ENCODE data around the gene GPX7.
"Not testable (repeated sequence)": the region's sequence is repeated elsewhere in the genome, so short reads cannot be mapped to it uniquely, and the experiment has no call there.

GPX7 gene

GRCh38 chr1:52601991-52602855 lies at the start of gene GPX7:
TSS of gene GPX7 (plus strand) at chr1:52602371. CDS start at chr1:52602410, 39 bp downstream.
- DNase-seq (ENCODE audit: low spot score) = no peak

GRCh38 chr1:52552505-52553361 lies 49.4 kb upstream of the GPX7 start, which contains the start of gene TUT4:
TSS of gene TUT4 (minus strand) at chr1:52553092. CDS start at chr1:52526280, 26,812 bp downstream.
- DNase-seq (ENCODE audit: low spot score) = no peak

- DNase-seq (ENCODE audit: low spot score) = no peak
Measured at GRCh38 chr1:52553362-52554266, 48.6 kb upstream of the GPX7 start.

- no peak for DNase-seq (ENCODE audit: low spot score)
Measured at GRCh38 chr1:52554267-52554640, 47.9 kb upstream of the GPX7 start.

- no peak for DNase-seq (ENCODE audit: low spot score)
Measured at GRCh38 chr1:52554756-52555155, 47.4 kb upstream of the GPX7 start.

- DNase-seq (ENCODE audit: low spot score) = no peak
Measured at GRCh38 chr1:52556641-52557360, 45.4 kb upstream of the GPX7 start.

DNA sequence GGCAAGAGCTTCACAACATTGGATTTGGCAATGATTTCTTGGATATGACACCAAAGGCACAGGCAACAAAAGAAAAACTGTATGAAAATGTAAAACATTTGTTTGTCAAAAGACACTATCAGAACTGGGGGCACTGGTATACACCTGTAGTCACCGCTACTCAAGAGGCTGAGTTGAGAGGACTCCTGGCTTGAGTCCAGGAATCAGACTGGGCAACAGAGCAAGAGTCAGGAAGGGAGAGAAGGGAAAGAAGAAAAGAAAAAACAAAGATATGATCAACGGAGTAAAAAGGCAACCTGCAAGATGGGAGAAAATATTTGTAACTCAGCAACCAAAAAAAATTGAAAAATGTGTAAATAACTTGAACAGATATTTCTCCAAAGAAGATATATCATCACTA lies 43.2 kb upstream of the GPX7 start:
- DNase-seq (ENCODE audit: low spot score) = no peak

DNA sequence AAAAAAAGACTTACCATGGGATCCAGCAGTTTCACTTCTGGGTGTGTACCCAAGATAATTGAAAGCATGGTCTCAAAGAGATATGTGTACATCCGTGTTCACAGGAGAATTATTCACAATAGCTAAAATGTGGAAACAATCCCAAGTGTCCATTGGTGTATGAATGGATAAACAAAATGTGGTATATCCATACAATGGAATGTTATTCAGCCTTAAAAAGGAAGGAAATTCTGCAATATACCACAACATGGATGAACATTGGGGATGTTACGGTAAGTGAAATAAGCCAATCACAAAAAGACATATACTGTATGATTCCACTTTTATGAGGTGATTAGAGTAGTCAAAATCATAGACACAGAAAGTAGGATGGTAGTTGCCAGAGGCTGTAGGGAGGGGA lies 42.3 kb upstream of the GPX7 start:
- DNase-seq (ENCODE audit: low spot score) = no peak

DNA sequence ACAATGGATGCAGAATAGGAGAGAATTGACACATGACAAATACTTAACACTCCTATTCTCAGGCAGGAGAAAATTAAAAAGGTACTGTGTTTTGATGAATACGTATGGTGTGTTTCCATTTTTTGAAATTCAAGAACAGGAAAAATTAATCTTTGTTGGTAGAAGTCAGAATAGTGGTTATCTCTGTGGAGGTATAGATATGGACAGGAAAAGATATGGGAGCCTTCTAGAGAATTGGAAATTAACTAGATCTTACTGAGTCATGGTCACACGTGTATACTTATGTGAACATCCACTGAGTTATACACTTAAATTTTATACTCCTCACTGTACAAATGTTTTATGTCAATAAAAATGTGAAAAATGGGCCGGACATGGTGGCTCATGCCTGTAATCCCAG lies 39.4 kb upstream of the GPX7 start:
- no peak for DNase-seq (ENCODE audit: low spot score)

- DNase-seq (ENCODE audit: low spot score) = no peak
Measured at GRCh38 chr1:52567943-52568342, 34.2 kb upstream of the GPX7 start.

- no peak for DNase-seq (ENCODE audit: low spot score)
Measured at GRCh38 chr1:52569449-52570210, 32.5 kb upstream of the GPX7 start.

DNA sequence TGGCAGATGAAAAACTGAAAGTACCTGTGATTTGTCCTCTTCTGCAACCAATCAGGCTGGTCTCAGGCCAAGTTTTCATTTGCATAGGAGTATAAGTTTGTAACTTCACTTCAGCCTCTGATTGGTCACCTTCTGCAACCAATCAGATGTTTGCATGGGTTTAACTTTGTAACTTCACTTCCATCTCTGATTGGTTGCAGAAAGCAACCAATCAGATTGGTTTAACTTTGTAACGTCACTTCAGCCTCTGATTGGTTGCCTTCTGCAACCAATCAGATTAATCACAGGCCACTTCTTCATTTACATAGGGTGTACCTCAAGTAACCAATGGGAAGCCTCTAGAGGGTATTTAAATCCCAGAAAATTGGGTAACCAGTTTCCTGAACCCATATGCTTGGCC lies 30.4 kb upstream of the GPX7 start:
- no peak for DNase-seq (ENCODE audit: low spot score)

GRCh38 chr1:52572387-52572786 lies 29.8 kb upstream of the GPX7 start:
- DNase-seq (ENCODE audit: low spot score) = no peak

- DNase-seq (ENCODE audit: low spot score) = no peak
Measured at GRCh38 chr1:52574594-52574993, 27.6 kb upstream of the GPX7 start.

DNA sequence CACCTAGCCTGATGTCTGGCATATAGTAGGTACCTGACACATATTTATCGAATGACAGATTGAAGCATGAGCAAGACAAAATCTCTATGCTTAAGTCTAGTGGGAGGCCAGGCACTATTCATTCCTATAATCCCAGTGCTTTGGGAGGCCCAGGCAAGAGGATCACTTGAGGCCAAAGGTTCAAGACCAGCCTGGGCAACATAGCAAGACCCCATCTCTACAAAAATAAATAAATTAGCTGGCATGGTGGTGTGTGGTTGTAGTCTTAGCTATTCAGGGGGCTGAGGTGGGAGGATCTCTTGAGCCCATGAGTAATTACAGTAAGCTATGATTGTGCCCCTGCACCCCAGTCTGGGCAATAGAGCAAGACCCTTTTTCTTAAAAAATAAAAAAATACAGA lies 26.1 kb upstream of the GPX7 start:
- DNase-seq (ENCODE audit: low spot score) = no peak

GRCh38 chr1:52578066-52578465 lies 24.1 kb upstream of the GPX7 start:
- not testable (repeated sequence) for DNase-seq (ENCODE audit: low spot score)

DNA sequence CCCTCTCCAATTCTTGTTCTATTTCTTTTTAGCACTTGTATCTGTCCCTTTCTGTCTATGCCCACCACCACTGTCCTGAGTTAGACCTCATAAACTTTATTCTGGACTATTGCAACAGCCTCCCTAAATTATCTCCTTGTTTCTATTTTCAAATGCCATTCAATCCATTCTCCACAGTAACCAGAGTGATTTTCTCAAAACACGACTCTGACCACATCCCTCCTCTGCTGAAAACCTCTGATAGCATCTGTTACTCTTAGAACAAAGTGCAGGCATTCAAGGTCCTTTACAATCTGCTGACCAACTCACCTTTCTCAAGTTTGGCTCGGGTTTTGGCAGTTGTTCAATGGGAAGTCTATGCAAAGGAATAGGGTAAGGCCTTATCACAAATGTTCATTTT lies 22.8 kb upstream of the GPX7 start:
- DNase-seq (ENCODE audit: low spot score) = no peak

DNA sequence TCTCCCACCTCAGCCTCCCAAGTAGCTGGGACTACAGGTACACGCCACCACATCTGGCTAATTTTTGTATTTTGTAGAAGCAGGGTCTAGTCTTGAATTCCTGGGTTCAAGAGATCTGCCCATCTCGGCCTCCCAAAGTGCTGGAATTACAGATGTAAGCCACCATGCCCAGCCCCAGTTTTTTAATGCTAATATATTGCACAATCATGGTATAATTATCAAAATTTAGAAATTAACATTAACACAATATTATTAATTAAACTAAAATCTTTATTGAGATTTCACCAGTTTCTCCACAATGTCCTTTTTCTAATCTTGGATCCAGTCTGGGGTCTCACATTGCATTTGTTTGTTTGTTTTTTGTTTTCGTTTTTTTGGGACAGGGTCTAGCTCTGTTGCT lies 21.9 kb upstream of the GPX7 start:
- no peak for DNase-seq (ENCODE audit: low spot score)

DNA sequence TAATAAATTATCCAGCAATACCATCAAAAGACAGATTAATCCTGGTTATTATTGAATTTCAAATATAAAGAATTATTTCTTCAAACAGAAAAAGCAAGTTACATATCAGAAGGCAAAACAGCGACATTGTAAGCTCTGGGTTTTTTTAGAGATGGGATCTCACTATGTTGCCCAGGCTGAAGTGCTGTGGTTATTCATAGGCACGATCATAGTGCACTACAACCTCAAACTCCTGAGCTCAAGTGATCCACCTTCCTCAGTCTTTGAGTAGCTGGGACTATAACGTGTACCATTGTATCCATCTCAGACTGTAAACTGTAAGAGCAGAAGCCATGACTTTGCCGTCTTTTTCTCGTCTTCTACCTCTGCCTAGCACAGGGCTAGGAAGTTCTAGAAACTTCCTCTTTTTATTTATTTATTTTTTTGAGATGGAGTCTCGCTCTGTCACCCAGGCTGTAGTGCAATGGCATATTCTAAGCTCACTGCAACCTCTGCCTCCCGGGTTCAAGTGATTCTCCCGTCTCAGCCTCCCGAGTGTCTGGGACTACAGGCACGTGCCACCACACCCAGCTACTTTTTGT lies 20.0 kb upstream of the GPX7 start:
- no peak for DNase-seq (ENCODE audit: low spot score)

GRCh38 chr1:52585474-52585873 lies 16.7 kb upstream of the GPX7 start:
- no peak for DNase-seq (ENCODE audit: low spot score)
